ENCODE data around the gene SLC25A19. TPM values are rescaled to one million over a fixed set of nuclear protein-coding genes. Genes with fewer than 3 reads are reported as not detected.

SLC25A19 gene
- total RNA-seq, 5 donors from 2014 or later (not counting 1 experiment from before 2014, with no cell fraction given), result 12.4 to 30.1 (median 25.9) TPM

DNA sequence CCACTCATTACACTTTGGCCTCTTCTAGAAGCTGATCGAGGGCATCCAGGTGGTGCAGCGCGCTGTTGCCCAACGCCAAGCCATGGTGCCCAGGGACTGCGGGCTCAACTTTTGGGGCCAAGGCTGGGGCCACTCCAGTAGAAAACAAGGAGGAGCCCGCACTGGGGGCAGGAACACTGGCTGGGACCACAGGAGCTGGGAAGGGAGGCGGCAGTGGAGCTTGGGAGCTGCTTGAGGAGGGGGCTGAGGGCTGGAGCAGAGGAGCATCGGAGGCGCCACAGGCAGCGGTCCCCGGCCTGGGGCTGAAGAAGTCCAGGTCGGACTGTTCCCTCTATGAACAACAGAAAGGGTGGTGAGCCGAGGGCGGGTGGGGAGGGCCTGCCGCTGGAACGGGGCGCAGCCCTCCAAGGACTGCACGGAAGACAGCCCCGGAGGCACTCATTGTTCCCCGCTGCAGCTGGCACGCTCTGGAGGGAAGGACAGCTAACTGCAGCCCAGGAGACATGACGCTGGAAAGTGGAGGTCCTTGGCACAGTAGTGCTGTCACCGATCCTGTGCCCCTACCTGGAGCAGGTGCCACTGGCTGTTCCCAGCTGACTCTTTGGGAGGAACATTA is 49.3 kb downstream of the SLC25A19 start:
- no peaks in the 10 kb centered on the region for H3K9me3 Mint-ChIP-seq
- H3K27me3 Mint-ChIP-seq, result no peaks in the 10 kb centered on the region
- 96% methylated on average over 20 of the region's 23 CpGs for whole genome bisulfite sequencing (ENCODE audit: insufficient coverage)
- Histone ChIP-seq H3K9me3 (no peaks in the 10 kb centered on the region), H3K4me1 (ENCODE audit: control insufficient read depth in 1 of 2, extremely low read depth in 1 of 2, insufficient read depth in 2 of 2, low read length in 2 of 2) (peaks cover 0 to 63% of the 10 kb centered on the region in 2 experiments), H3K27me3 (replicated peaks in 1 of 2; ENCODE audit: control insufficient read depth in 2 of 2, extremely low read depth in 1 of 2, insufficient read depth in 2 of 2, low read length in 1 of 2) (no peaks in the 10 kb centered on the region), H3K4me3 (ENCODE audit: control insufficient read depth in 1 of 2, extremely low read depth in 1 of 2, low read length in 1 of 2) (no peak overlapping the region), H3K36me3 (ENCODE audit: control insufficient read depth in 2 of 2, extremely low read depth in 1 of 2, insufficient read depth in 1 of 2, low read length in 1 of 2) (peaks cover 15 to 93% of the 10 kb centered on the region in 2 donors), H3K27ac (ENCODE audit: low read length) (no peak overlapping the region)
- H3K4me1 Mint-ChIP-seq, result peaks cover 26 to 43% (median 34%) of the 10 kb centered on the region in 3 donors
- ChIA-PET CTCF (interaction anchor here (0.6 to 3.0 kb wide), 7 partner anchors 10 to 260 kb away, joined by 3 to 12 read pairs (median 3); partner anchors contain the start of gene MIF4GD (in 1 of the 2)), POLR2A (no interaction called here)
- DNase-seq (no peak), ATAC-seq (replicated peaks in 1 of 4) (no peak)
- peak overlapping the region in 1 of 2 donors; percentile 65 for H3K27ac Mint-ChIP-seq
- no peak overlapping the region for H3K4me3 Mint-ChIP-seq
- H3K36me3 Mint-ChIP-seq, result peaks cover 49% of the 10 kb centered on the region

DNA sequence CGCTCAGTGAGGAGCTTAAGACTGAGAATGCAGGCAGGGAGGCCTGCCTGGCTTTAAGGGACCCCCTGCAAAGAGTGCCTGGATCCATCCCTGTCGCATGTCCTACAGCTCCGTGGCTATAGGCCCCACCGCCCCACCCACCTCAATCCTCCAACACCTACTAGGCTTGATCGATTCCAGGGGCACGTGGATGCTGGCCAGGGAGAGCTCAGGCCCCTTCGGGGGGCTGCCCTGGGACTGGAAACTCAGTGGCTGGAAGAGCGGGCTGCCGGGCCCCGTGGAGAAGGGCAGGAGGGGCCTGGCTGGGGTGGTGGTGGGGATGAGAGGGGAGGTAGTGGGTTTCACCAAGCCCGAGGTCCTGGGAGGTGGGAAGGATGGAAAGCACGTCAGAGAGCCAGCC is 50.0 kb downstream of the SLC25A19 start:
- Histone ChIP-seq H3K27ac (ENCODE audit: low read length) (peak overlapping the region; percentile 18), H3K36me3 (ENCODE audit: control insufficient read depth in 2 of 2, extremely low read depth in 1 of 2, insufficient read depth in 1 of 2, low read length in 1 of 2) (peaks cover 19 to 93% of the 10 kb centered on the region in 2 donors), H3K4me1 (ENCODE audit: control insufficient read depth in 1 of 2, extremely low read depth in 1 of 2, insufficient read depth in 2 of 2, low read length in 2 of 2) (peaks cover 0 to 57% of the 10 kb centered on the region in 2 experiments), H3K27me3 (replicated peaks in 1 of 2; ENCODE audit: control insufficient read depth in 2 of 2, extremely low read depth in 1 of 2, insufficient read depth in 2 of 2, low read length in 1 of 2) (no peaks in the 10 kb centered on the region), H3K9me3 (no peaks in the 10 kb centered on the region), H3K4me3 (ENCODE audit: control insufficient read depth in 1 of 2, extremely low read depth in 1 of 2, low read length in 1 of 2) (no peak overlapping the region)
- H3K27ac Mint-ChIP-seq, result peak overlapping the region; percentile 77 to 90
- ChIA-PET CTCF (interaction anchor here (0.8 to 1.2 kb wide), 3 partner anchors 21 to 125 kb away, joined by 3 to 4 read pairs (median 3); no protein-coding TSS in a partner anchor), POLR2A (no interaction called here)
- peaks cover 21 to 38% (median 29%) of the 10 kb centered on the region in 3 donors for H3K4me1 Mint-ChIP-seq
- ATAC-seq (replicated peaks in 1 of 4) (no peak), DNase-seq (no peak)
- H3K27me3 Mint-ChIP-seq, result no peaks in the 10 kb centered on the region
- no peaks in the 10 kb centered on the region for H3K9me3 Mint-ChIP-seq
- peaks cover 52% of the 10 kb centered on the region for H3K36me3 Mint-ChIP-seq
- no peak overlapping the region for H3K4me3 Mint-ChIP-seq
- WGBS (ENCODE audit: insufficient coverage), result 98% methylated on average over 7 of the region's 12 CpGs

DNA sequence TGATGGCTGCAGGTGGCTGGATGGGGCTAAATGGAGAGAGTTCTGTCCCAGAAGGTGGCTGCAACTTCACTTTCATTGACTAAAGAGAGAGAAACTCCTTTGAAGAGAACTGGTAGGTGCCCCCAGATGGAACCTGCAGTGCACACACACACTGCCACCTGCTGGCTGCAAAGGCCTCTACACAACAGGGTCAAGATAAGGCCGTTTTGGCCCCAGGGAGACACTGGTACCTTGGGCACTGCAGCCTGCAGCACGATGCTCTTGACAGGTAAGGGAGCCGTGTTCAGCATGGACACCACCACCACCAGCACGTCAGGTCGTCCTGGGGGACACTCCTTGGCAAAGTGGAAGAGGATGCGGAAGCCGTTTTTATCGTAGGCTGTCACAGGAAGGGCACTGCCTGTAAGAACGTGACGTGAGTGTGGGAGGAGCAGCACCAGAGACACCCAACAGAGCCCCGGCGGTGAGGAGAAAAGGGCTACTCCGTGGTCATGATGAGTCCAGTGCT is 50.5 kb downstream of the SLC25A19 start:
- DNase-seq (peak in 34 of 35 experiments; percentile 22 to 77 (median 51)), ATAC-seq (replicated peaks in 1 of 4) (peak; percentile 61 to 74 (median 72))
- H3K27ac ChIP-seq (ENCODE audit: low read length), result peak overlapping the region; percentile 18
- H3K27ac Mint-ChIP-seq, result peak overlapping the region; percentile 77 to 90
- H3K27me3 Mint-ChIP-seq, result no peaks in the 10 kb centered on the region
- peaks cover 19 to 34% (median 26%) of the 10 kb centered on the region in 3 donors for H3K4me1 Mint-ChIP-seq
- no peaks in the 10 kb centered on the region for H3K9me3 ChIP-seq
- H3K4me3 Mint-ChIP-seq, result peak overlapping the region; percentile 14 to 73 (median 36)
- WGBS (ENCODE audit: insufficient coverage), result 44% methylated on average over 13 of the region's 13 CpGs
- H3K36me3 Mint-ChIP-seq, result peaks cover 49% of the 10 kb centered on the region
- no peaks in the 10 kb centered on the region for H3K27me3 ChIP-seq (replicated peaks in 1 of 2; ENCODE audit: control insufficient read depth in 2 of 2, extremely low read depth in 1 of 2, insufficient read depth in 2 of 2, low read length in 1 of 2)
- POLR2A ChIA-PET, result no interaction called here
- H3K4me1 ChIP-seq (ENCODE audit: control insufficient read depth in 1 of 2, extremely low read depth in 1 of 2, insufficient read depth in 2 of 2, low read length in 2 of 2), result peaks cover 0 to 52% of the 10 kb centered on the region in 2 experiments
- CTCF ChIA-PET, result interaction anchor here in 1 of 2 donors (0.8 to 1.2 kb wide), 2 partner anchors 21 to 124 kb away, joined by 3 to 4 read pairs; no protein-coding TSS in a partner anchor
- H3K9me3 Mint-ChIP-seq, result no peaks in the 10 kb centered on the region
- H3K36me3 ChIP-seq (ENCODE audit: control insufficient read depth in 2 of 2, extremely low read depth in 1 of 2, insufficient read depth in 1 of 2, low read length in 1 of 2), result peaks cover 19 to 88% of the 10 kb centered on the region in 2 donors
- peak overlapping the region in 1 of 2 donors; percentile 16 for H3K4me3 ChIP-seq (ENCODE audit: control insufficient read depth in 1 of 2, extremely low read depth in 1 of 2, low read length in 1 of 2)

DNA sequence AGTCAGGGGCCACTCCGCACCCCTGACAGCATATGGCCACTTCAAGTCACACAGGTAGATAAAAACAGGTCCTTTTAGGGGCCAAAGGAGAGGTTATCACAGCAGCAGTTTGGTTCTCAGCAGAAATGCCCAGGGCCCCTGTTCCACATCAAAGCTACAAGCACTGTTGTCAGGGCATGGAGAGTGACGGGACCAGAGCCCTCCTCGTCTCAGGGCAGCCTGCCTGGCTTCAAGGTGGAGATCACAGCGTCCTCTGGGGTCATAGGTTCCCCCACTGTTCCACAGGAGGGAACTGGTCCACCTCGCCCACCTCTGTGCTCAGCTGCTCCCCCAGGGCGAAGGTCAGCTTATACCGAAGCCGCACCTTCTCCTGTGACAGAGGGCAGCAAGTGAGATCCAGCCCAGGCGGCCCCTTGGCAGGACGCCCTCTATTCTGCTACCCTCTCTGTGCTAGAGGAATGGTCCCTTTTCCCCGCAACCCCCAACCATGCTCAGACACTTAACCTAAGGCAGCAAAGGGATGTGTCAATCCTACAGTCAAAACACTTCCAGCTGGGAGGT is 51.1 kb downstream of the SLC25A19 start:
- H3K36me3 Mint-ChIP-seq, result peaks cover 45% of the 10 kb centered on the region

DNA sequence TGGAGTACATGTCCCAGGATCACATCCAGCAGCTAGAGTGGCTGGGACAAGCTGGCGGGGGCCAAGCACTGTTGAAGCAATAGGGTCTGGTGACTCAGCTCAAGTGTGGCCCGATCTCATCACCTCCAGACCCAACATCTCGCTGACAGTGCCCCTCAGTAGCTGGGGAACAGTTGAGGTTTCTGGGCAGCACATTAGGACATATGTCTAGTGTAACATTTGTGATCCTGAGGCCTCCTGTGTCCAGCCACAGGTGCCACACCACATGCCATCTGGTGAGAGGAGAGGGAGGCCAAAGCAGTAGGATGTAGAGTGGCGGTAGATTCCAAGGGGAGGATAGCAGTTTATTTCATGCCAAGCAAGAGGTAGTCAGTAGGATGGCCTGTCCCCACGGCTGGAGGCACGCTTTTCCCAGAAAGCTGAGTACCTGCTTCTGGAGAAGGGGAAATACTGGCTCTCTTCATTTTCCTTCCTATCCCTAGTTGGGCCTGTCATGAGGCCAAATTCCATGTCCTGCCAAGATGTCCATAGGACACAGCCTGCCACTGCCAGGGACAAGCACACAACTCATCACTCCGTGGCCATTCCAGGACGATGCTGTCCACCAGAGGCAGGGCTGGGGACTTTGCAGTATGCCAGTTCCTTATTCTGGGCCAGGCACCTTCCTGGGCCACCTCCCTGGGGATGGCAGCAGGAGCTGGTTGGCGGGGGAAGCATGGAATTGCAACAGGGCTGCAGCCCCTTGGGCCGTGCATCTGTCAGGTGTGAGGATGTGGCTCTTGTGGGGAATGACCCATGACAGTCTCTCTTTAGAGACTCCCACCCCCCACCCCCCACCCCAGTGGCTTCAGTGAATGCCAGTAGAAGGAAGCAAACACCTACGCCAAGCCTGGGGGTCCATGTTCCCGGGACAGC is 51.9 kb downstream of the SLC25A19 start:
- H3K27ac ChIP-seq (ENCODE audit: low read length), result no peak overlapping the region
- ATAC-seq (replicated peaks in 1 of 4), result no peak
- ChIA-PET CTCF (no interaction called here), POLR2A (no interaction called here)
- H3K9me3 ChIP-seq, result no peaks in the 10 kb centered on the region
- 85% methylated on average over 2 of the region's 12 CpGs for WGBS (ENCODE audit: insufficient coverage)
- Mint-ChIP-seq H3K36me3 (peaks cover 50% of the 10 kb centered on the region), H3K9me3 (no peaks in the 10 kb centered on the region), H3K27ac (peak overlapping the region in 1 of 2 donors; percentile 12), H3K4me3 (no peak overlapping the region), H3K27me3 (no peaks in the 10 kb centered on the region), H3K4me1 (peaks cover 15 to 20% (median 17%) of the 10 kb centered on the region in 3 donors)
- H3K4me1 ChIP-seq (ENCODE audit: control insufficient read depth in 1 of 2, extremely low read depth in 1 of 2, insufficient read depth in 2 of 2, low read length in 2 of 2), result peaks cover 0 to 38% of the 10 kb centered on the region in 2 experiments
- H3K36me3 ChIP-seq (ENCODE audit: control insufficient read depth in 2 of 2, extremely low read depth in 1 of 2, insufficient read depth in 1 of 2, low read length in 1 of 2), result peaks cover 21 to 86% of the 10 kb centered on the region in 2 donors
- no peak for DNase-seq
- no peak overlapping the region for H3K4me3 ChIP-seq (ENCODE audit: control insufficient read depth in 1 of 2, extremely low read depth in 1 of 2, low read length in 1 of 2)
- no peaks in the 10 kb centered on the region for H3K27me3 ChIP-seq (replicated peaks in 1 of 2; ENCODE audit: control insufficient read depth in 2 of 2, extremely low read depth in 1 of 2, insufficient read depth in 2 of 2, low read length in 1 of 2)

More for the DNA sequence above, 51.1 kb downstream of the SLC25A19 start:
- Mint-ChIP-seq H3K27ac (no peak overlapping the region), H3K9me3 (no peaks in the 10 kb centered on the region), H3K4me3 (no peak overlapping the region), H3K27me3 (no peaks in the 10 kb centered on the region), H3K4me1 (peaks cover 19 to 27% (median 21%) of the 10 kb centered on the region in 3 donors)
- DNase-seq, result no peak
- ChIA-PET CTCF (no interaction called here), POLR2A (no interaction called here)
- Histone ChIP-seq H3K27ac (ENCODE audit: low read length) (no peak overlapping the region), H3K4me1 (ENCODE audit: control insufficient read depth in 1 of 2, extremely low read depth in 1 of 2, insufficient read depth in 2 of 2, low read length in 2 of 2) (peaks cover 0 to 46% of the 10 kb centered on the region in 2 experiments), H3K36me3 (ENCODE audit: control insufficient read depth in 2 of 2, extremely low read depth in 1 of 2, insufficient read depth in 1 of 2, low read length in 1 of 2) (peaks cover 15 to 84% of the 10 kb centered on the region in 2 donors), H3K4me3 (ENCODE audit: control insufficient read depth in 1 of 2, extremely low read depth in 1 of 2, low read length in 1 of 2) (no peak overlapping the region), H3K27me3 (replicated peaks in 1 of 2; ENCODE audit: control insufficient read depth in 2 of 2, extremely low read depth in 1 of 2, insufficient read depth in 2 of 2, low read length in 1 of 2) (no peaks in the 10 kb centered on the region), H3K9me3 (no peaks in the 10 kb centered on the region)
- ATAC-seq (replicated peaks in 1 of 4), result no peak
- WGBS (ENCODE audit: insufficient coverage), result 91% methylated on average over 10 of the region's 11 CpGs

DNA sequence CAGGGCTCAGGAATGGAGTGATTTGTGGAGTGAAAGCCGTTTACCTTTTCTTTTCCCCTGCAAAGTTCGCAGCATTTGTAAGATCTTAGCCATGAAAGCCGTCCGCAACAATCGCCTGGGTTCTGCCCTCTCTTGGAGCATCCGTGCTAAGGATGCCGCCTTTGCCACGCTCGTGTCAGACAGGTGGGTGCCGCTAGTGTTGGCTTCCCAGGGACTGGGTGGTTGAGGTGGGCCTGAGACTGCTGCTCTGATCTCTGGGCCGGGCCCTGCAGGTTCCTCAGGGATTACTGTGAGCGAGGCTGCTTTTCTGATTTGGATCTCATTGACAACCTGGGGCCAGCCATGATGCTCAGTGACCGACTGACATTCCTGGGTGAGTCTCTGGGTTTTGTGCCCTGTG is 56.4 kb downstream of the SLC25A19 start:
- 96% methylated on average over 7 of the region's 13 CpGs for WGBS (ENCODE audit: insufficient coverage)

More for the DNA sequence above, 56.4 kb downstream of the SLC25A19 start:
- H3K27me3 Mint-ChIP-seq, result no peaks in the 10 kb centered on the region
- peaks cover 52% of the 10 kb centered on the region for H3K36me3 Mint-ChIP-seq
- no peaks in the 10 kb centered on the region for H3K27me3 ChIP-seq (replicated peaks in 1 of 2; ENCODE audit: control insufficient read depth in 2 of 2, extremely low read depth in 1 of 2, insufficient read depth in 2 of 2, low read length in 1 of 2)
- ATAC-seq (replicated peaks in 1 of 4) (no peak), DNase-seq (no peak)
- H3K4me3 ChIP-seq (ENCODE audit: control insufficient read depth in 1 of 2, extremely low read depth in 1 of 2, low read length in 1 of 2), result no peak overlapping the region
- H3K4me3 Mint-ChIP-seq, result no peak overlapping the region
- H3K4me1 Mint-ChIP-seq, result no peaks in the 10 kb centered on the region
- H3K27ac ChIP-seq (ENCODE audit: low read length), result no peak overlapping the region
- ChIA-PET POLR2A (interaction anchor here in 1 of 2 donors (0.5 kb wide), 1 partner anchor 30 kb away, joined by 8 read pairs; no protein-coding TSS in a partner anchor), CTCF (interaction anchor here in 1 of 2 donors (0.5 kb wide), 1 partner anchor 96 kb away, joined by 3 read pairs; no protein-coding TSS in a partner anchor)
- H3K36me3 ChIP-seq (ENCODE audit: control insufficient read depth in 2 of 2, extremely low read depth in 1 of 2, insufficient read depth in 1 of 2, low read length in 1 of 2), result peaks cover 21 to 77% of the 10 kb centered on the region in 2 donors
- H3K27ac Mint-ChIP-seq, result peak overlapping the region in 1 of 2 donors; percentile 39
- no peaks in the 10 kb centered on the region for H3K9me3 ChIP-seq
- no peaks in the 10 kb centered on the region for H3K4me1 ChIP-seq (ENCODE audit: control insufficient read depth in 1 of 2, extremely low read depth in 1 of 2, insufficient read depth in 2 of 2, low read length in 2 of 2)
- no peaks in the 10 kb centered on the region for H3K9me3 Mint-ChIP-seq

All from T-cell (primary cell).